ENCODE measurements around the gene RNF11. TPM values are rescaled to one million over a fixed set of nuclear protein-coding genes. Genes with fewer than 3 reads are reported as not detected.

The RNF11 gene
- total RNA-seq, 3 donors from 2014 or later, result 29.7 to 33.3 (median 30.3) TPM

- H3K36me3 Mint-ChIP-seq (ENCODE audit: insufficient read depth), result no peaks in the 10 kb centered on the region
- H3K9me3 Mint-ChIP-seq, result no peaks in the 10 kb centered on the region
- no peaks in the 10 kb centered on the region for H3K4me1 Mint-ChIP-seq (ENCODE audit: low read depth)
- H3K27me3 Mint-ChIP-seq (ENCODE audit: low read depth), result no peaks in the 10 kb centered on the region
- no peak for DNase-seq
- H3K4me3 Mint-ChIP-seq, result no peak overlapping the region
- no peak for ATAC-seq
Observed at GRCh38 chr1:51314974-51315373, 78.9 kb downstream of the RNF11 start.

DNA sequence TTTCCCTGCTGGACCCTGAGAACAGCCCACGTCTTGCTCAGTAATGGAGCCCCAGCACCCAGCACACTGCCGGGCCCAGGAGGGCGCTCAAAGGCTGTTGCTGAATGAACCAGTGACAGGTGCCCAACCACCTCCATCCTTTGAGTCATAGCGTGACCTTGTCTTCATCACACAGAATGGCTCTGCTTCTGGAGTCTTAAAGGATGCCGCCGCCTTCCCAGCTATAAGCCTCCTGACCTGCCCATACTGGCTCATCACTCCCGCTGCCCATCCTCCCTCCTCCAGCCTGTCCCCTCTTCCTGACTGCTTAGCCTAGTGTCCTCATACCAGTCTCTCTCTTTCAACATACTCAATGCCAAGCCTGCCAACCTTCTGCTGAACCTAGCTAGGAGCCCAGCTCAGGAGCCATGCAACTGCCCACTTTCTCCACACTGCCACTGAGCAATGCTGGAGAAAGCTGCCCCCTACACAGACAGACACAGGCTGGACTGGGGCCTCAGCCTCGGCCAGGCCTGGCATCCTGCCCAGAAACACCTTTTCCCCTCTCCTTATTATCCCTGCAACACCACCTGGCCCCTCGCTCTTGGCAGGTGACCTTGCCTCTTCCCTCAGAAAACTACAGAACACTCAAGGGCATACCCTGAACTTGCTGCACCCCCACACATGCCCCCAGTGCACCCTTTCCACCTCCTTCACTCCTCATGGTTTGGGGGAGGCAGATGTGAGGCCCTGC, 80.2 kb downstream of the RNF11 start:
- no peak overlapping the region for H3K4me3 Mint-ChIP-seq
- DNase-seq (no peak), ATAC-seq (no peak)
- H3K36me3 Mint-ChIP-seq (ENCODE audit: insufficient read depth), result no peaks in the 10 kb centered on the region
- H3K27me3 Mint-ChIP-seq (ENCODE audit: low read depth), result no peaks in the 10 kb centered on the region
- H3K4me1 Mint-ChIP-seq (ENCODE audit: low read depth), result no peaks in the 10 kb centered on the region
- no peaks in the 10 kb centered on the region for H3K9me3 Mint-ChIP-seq

DNA sequence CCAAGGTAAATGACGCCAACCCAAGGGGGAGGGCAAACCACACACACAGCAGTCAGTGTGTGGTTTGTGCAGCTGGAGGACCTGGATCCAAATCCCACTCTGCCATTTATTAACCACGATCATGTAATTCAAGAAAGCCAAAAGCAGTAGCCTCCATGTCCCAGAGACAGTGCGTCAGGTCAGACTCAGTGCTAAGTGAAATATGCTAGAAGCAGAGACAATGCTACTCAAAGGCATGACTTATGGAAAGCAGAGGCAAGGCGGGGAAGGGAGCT, 80.7 kb downstream of the RNF11 start:
- DNase-seq (no peak), ATAC-seq (no peak)
- no peaks in the 10 kb centered on the region for H3K27me3 Mint-ChIP-seq (ENCODE audit: low read depth)
- H3K4me3 Mint-ChIP-seq, result no peak overlapping the region
- H3K9me3 Mint-ChIP-seq, result no peaks in the 10 kb centered on the region
- no peaks in the 10 kb centered on the region for H3K36me3 Mint-ChIP-seq (ENCODE audit: insufficient read depth)
- H3K4me1 Mint-ChIP-seq (ENCODE audit: low read depth), result no peaks in the 10 kb centered on the region

- Mint-ChIP-seq H3K36me3 (ENCODE audit: insufficient read depth) (no peaks in the 10 kb centered on the region), H3K27me3 (ENCODE audit: low read depth) (no peaks in the 10 kb centered on the region), H3K9me3 (no peaks in the 10 kb centered on the region), H3K4me1 (ENCODE audit: low read depth) (no peaks in the 10 kb centered on the region), H3K4me3 (no peak overlapping the region)
- ATAC-seq (no peak), DNase-seq (no peak)
Observed at GRCh38 chr1:51317798-51318197, 81.7 kb downstream of the RNF11 start.

GRCh38 chr1:51320967-51321923, 85.2 kb downstream of the RNF11 start:
- H3K36me3 Mint-ChIP-seq (ENCODE audit: insufficient read depth), result no peaks in the 10 kb centered on the region
- no peak overlapping the region for H3K4me3 Mint-ChIP-seq
- ATAC-seq, result no peak
- H3K9me3 Mint-ChIP-seq, result no peaks in the 10 kb centered on the region
- peaks cover 6% of the 10 kb centered on the region for H3K27me3 Mint-ChIP-seq (ENCODE audit: low read depth)
- no peaks in the 10 kb centered on the region for H3K4me1 Mint-ChIP-seq (ENCODE audit: low read depth)
- DNase-seq, result no peak

DNA sequence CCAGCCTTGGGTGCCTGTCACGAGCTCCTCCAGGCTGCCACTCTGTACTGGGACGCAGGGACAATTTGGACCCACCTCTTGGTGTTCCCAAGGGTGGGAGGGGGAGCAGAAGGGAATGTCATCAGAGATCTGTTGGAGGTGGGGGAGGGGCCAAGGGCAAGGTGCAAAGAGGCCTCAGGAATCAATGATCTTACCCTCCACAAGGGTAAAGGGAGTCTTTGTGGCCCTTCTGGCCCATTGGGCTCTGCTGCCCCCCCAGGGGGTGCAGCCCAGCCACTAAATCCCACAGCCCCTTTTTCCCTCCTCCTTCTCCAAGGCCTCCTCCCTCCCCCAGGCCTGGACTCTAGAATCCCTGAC, 85.8 kb downstream of the RNF11 start:
- Mint-ChIP-seq H3K27me3 (ENCODE audit: low read depth) (peaks cover 6% of the 10 kb centered on the region), H3K4me1 (ENCODE audit: low read depth) (no peaks in the 10 kb centered on the region), H3K9me3 (no peaks in the 10 kb centered on the region), H3K4me3 (no peak overlapping the region), H3K36me3 (ENCODE audit: insufficient read depth) (no peaks in the 10 kb centered on the region)
- ATAC-seq, result no peak
- no peak for DNase-seq

DNA sequence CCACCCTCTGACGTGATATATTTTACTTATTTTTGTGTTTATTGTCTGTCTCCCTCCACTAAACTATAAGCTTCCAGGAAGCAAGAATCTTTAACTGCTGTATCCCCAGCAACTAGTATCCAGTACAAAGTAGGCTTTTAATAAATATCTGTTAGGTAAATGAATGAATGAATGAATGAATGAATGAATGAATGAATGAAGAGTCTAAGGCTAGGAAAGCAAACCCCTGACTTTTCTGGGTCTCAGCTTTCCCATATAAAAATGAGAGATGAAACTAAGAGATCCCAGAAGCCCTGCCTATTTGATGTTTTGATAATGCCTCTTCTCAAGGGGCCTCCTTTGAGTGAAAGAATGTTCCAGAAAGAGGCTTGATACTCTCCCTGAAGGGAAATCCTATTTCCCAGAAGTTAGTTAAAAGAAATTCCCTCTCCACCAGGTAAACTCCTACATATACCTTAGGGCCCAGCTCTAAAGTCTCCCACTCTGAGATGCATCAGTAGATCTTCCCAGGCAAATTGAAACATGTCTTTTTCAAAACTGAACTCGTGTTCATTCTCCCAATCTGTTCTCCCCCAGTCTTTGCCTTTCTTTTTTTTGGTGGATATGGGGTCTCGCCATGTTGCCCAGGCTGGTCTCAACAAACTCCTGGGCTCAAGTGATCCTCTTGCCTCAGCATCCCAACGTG, 86.5 kb downstream of the RNF11 start:
- Mint-ChIP-seq H3K27me3 (ENCODE audit: low read depth) (peaks cover 9% of the 10 kb centered on the region), H3K36me3 (ENCODE audit: insufficient read depth) (no peaks in the 10 kb centered on the region), H3K4me3 (no peak overlapping the region), H3K9me3 (no peaks in the 10 kb centered on the region), H3K4me1 (ENCODE audit: low read depth) (no peaks in the 10 kb centered on the region)
- DNase-seq (no peak), ATAC-seq (no peak)

Other genes with a start within 250 kb of the RNF11 start
- gene C1orf185, start 134.0 kb upstream of the RNF11 start, total RNA-seq, result not detected
- gene TTC39A, start 94.3 kb downstream of the RNF11 start, total RNA-seq, result under 1 TPM; 0.29 to 0.98 (median 0.38) TPM